T-helper 2 cell treated with Interferon-gamma antibody and Interleukin-4, amounts not matched to agents 5 μg/mL and 100 μg/mL, for 36 hours (primary cell): ENCODE measurements around the gene IL17RB.

ENCODE experiments used
- DNase-seq: peaks from one replicate; pipeline ENCODE4 v3.0.0; 2021; ENCODE audit warnings: low spot score
- H3K27ac Mint-ChIP-seq: one replicate; pipeline ENCODE4 v1.8.0; 2021; ENCODE audit warnings: mild to moderate bottlenecking, mixed read lengths
- H3K27me3 Mint-ChIP-seq: one replicate; pipeline ENCODE4 v1.8.0; 2021; ENCODE audit warnings: low read depth, mixed read lengths
- H3K36me3 Mint-ChIP-seq: one replicate; pipeline ENCODE4 v1.8.0; 2021; ENCODE audit warnings: low read depth, mixed read lengths
- H3K4me1 Mint-ChIP-seq: one replicate; pipeline ENCODE4 v1.8.0; 2021; ENCODE audit warnings: low read depth, mixed read lengths
- H3K4me3 Mint-ChIP-seq: one replicate; pipeline ENCODE4 v1.8.0; 2022; ENCODE audit warnings: mild to moderate bottlenecking, moderate library complexity, mixed read lengths
- H3K9me3 Mint-ChIP-seq: one replicate; pipeline ENCODE4 v1.8.0; 2021; ENCODE audit warnings: mixed read lengths

IL17RB gene

GRCh38 chr3:53913401-53913800, 67.0 kb downstream of the IL17RB start:
- Mint-ChIP-seq H3K4me1 (no peaks in the 10 kb centered on the region), H3K36me3 (no peaks in the 10 kb centered on the region), H3K27ac (no peak overlapping the region), H3K4me3 (no peak overlapping the region), H3K9me3 (no peaks in the 10 kb centered on the region), H3K27me3 (peaks cover 59% of the 10 kb centered on the region)
- DNase-seq = no peak
